Prostate gland (tissue), 2 donors: ENCODE measurements around the gene ATXN1.

ENCODE experiments used
- POLR2A ChIP-seq: fragments of 450-650 bp; IDR thresholded peaks from one replicate; pipeline ENCODE4 v1.6.1; 2016; ENCODE audit warnings: antibody characterized with exemption, mild to moderate bottlenecking
- TF ChIP-seq, protein P1 (sequence below), 4 experiments: fragments of 200-600 bp in 2 of 4; fragments of 450-650 bp in 2 of 4; sonication (generic) in 2 of 4; IDR thresholded peaks; 1 replicate in 3 of 4; 2 replicates in 1 of 4; pipeline ENCODE4 v1.5.1; 2016 to 2019; ENCODE audit warnings: antibody characterized with exemption in 4 of 4, mild to moderate bottlenecking in 2 of 4, moderate library complexity in 2 of 4

- TF ChIP-seq POLR2A = no peak
- TF ChIP-seq, protein P1, sequence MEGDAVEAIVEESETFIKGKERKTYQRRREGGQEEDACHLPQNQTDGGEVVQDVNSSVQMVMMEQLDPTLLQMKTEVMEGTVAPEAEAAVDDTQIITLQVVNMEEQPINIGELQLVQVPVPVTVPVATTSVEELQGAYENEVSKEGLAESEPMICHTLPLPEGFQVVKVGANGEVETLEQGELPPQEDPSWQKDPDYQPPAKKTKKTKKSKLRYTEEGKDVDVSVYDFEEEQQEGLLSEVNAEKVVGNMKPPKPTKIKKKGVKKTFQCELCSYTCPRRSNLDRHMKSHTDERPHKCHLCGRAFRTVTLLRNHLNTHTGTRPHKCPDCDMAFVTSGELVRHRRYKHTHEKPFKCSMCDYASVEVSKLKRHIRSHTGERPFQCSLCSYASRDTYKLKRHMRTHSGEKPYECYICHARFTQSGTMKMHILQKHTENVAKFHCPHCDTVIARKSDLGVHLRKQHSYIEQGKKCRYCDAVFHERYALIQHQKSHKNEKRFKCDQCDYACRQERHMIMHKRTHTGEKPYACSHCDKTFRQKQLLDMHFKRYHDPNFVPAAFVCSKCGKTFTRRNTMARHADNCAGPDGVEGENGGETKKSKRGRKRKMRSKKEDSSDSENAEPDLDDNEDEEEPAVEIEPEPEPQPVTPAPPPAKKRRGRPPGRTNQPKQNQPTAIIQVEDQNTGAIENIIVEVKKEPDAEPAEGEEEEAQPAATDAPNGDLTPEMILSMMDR (IDR thresholded peaks at IDR 0.05) = no peak
Observed at GRCh38 chr6:16723402-16723801, 37.9 kb downstream of the ATXN1 start.
